NCI-H1436 treated with DMSO at 0.1 percent for 48 hours (cell line): ENCODE results near the gene SPOCK1.
A peak's percentile ranks its signal among the peaks of the same experiment; 100 is the strongest.

Source experiments
- DNase-seq: peaks from one replicate; lab custom pipeline; 2025; lab: John Stamatoyannopoulos, UW

The SPOCK1 gene

DNA sequence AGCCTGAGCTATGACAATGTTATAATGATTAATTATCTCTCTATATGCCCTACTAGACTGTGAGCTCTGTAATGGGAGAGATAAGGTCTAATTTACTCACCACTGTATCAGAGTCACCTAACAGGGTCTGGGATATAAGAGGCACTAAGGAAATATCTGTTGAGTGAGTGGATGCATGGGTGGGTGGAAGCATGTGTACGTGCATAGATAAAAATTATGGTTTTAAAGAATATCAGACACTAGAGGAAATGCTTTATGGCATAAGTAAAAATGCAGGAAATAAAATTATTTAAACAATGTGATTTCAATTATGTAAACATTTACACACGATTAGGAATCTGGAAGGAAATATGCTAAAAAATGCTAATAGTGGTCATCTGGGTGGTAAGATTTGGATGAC lies 137.8 kb downstream of the SPOCK1 start:
- no peak for DNase-seq

DNA sequence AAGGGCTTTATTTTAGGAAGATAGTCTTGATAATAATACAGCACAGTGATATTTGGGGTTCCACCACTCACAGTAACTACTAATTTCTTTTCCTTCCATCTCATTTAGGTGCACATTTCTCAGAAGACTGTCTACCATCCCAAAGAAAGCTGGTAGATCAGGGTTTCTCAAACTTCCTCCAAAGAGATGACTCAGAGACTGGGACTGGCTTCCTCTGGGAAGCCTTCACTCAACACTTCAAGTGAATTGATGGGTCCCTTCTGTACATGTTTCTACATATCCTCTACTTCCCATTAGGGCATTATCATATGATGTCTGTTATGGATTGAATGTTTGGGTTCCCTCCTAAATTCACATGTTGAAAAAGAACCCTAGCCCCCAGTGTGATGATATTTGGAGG lies 138.5 kb downstream of the SPOCK1 start:
- no peak for DNase-seq

DNA sequence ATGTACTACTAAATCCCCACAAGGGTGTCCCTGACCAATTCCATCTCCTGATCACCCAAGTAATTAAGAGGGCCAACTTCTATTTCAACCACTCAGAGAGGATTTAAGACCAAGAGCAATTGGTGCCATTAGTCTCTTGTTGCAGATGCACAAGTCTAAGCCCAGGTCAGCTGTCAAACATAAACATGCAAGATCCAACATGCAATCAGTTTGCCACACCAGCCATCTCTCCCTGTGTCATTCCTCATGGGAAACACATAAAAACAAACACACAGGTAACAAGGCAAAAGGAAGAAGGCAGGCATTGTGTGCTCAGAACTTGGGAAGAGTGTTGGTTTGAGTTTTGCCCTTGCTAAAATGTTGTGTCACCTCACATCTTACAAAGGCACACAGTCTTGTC lies 139.2 kb downstream of the SPOCK1 start:
- no peak for DNase-seq

GRCh38 chr5:137357436-137357835 lies 141.7 kb downstream of the SPOCK1 start:
- DNase-seq: no peak

- DNase-seq: no peak
Observed at GRCh38 chr5:137356127-137356526, 143.0 kb downstream of the SPOCK1 start.

GRCh38 chr5:137355708-137356107 lies 143.4 kb downstream of the SPOCK1 start:
- DNase-seq: no peak

- no peak for DNase-seq
Observed at GRCh38 chr5:137352095-137352494, 147.0 kb downstream of the SPOCK1 start.

GRCh38 chr5:137350791-137351190 lies 148.3 kb downstream of the SPOCK1 start:
- no peak for DNase-seq

GRCh38 chr5:137348759-137349158 lies 150.4 kb downstream of the SPOCK1 start:
- DNase-seq: no peak

DNA sequence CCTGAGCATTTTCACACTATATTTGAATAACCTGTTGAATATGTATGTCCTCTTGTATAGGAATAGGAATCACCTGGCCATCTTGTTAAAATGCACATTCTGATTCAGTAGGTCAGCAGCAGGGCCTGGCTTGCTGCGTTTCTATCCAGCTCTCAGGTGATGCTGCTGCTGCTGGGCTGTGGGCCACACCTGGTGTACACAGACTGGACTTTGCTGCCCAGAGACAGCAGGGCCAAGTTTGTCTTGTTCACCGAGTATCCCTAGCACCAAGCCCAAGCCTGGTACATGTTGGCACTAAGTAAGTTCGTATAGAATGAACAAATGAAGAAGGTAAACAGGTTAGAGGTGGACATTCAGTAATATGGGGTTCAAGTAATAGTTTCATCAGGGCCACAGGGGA lies 151.3 kb downstream of the SPOCK1 start:
- DNase-seq: no peak

GRCh38 chr5:137346281-137346680 lies 152.8 kb downstream of the SPOCK1 start:
- no peak for DNase-seq

DNA sequence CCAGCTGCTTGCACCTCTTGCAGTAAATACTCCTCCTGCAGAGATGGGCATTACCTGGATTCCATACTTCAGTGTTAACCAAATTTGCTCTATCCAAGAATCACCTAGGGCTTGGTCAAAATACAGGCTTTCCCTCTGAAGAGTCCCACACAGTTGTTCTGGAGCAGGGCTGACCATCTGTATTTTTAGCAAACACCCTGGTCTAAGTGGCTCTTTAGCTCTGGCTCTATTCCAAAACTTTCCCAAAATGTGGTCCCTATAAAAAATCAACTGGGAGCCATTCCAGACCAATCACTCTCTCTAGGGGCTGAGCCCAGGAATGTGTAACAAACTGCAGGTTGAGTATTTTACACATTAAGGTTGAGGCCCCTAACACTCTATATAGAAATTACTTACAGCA lies 153.7 kb downstream of the SPOCK1 start:
- no peak for DNase-seq

DNA sequence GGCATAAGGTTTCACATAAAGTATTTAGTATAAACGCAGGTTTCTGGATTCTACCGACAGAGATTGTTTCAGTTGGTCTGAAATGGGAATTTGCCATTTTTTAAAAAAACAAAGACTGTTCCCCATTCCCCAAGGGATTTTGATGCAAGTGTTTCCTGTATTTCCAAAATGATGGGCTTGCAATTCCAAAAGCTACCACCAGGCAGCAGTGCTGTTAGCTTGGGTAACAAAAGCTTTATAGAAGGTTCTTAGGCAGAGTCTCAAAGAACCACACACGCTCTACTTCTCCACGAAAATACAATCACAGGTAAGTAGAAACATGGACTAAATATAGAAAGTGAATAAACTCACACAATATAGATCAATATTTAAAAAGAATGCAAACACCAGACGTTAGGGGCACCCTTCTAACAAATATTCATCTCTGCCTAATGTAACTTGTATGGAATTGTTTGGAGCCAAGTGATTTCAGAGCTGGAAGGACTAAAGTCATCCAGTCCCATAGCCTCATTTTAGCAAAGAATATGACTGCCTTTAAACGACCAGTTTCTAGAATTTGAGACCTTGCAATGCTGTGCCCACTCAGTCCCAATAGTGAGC lies 154.3 kb downstream of the SPOCK1 start:
- DNase-seq: peak; percentile 24

GRCh38 chr5:137344021-137344420 lies 155.1 kb downstream of the SPOCK1 start:
- DNase-seq: no peak

- DNase-seq: no peak
Observed at GRCh38 chr5:137342764-137343163, 156.4 kb downstream of the SPOCK1 start.

DNA sequence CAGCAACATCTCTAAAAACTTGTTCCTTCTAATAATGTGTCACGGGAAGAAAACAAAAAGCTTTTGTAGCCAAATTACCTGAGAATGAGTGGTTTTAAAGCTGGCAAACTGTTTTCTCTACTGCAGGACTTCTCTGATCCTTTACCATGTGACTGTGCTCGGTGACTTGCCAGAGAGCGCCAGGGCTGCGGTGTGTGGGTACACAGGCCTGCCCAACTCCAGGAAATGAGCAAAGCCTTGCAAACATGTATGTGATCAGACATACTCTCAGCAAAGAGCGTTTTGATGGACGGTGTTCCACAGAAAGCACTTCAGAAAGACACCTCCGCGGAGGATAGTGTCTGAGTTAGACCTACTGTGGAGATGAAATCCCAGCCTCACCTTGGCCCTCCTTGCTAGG lies 157.3 kb downstream of the SPOCK1 start:
- no peak for DNase-seq

- DNase-seq: no peak
Observed at GRCh38 chr5:137340881-137341280, 158.2 kb downstream of the SPOCK1 start.

GRCh38 chr5:137336565-137337120 lies 162.5 kb downstream of the SPOCK1 start:
- DNase-seq: no peak

- no peak for DNase-seq
Observed at GRCh38 chr5:137336161-137336560, 163.0 kb downstream of the SPOCK1 start.

DNA sequence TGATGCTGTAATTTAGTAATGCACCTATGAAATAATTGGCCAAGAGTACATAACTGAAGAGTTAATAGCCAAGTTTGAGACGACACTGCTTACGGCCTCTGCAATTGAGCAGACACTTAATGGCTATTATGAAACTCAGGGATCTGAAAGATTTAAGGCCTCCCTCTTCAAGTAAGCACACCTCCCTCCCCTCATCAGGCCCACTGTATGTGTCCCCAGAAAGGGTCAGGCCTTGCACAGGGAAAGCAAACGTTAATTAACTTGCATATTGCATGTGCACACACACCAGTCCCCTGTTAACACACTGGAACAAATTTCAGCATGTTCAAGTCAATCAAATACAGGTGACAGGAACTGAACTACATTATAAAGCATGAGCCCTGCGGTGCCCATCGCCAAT lies 163.6 kb downstream of the SPOCK1 start:
- DNase-seq: no peak

GRCh38 chr5:137333928-137334327 lies 165.2 kb downstream of the SPOCK1 start:
- DNase-seq: no peak

DNA sequence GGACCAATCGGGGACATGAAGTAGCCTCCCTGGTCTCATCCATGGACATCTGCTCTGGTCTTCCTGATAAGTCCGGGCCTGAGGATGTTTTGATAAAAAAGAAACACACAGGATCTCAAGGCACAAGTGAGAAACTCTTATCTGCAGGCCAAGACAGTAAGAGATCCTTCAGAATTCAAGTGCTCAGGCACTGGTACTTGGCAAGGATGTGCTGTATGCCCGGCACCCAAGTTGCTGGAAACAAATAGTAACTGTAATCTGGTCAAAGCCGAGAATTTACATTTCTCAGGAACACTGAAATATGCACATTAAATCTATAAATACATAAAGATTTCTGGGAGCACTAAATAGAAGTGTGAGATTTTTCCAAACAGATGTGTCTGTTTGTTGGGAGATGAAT lies 165.7 kb downstream of the SPOCK1 start:
- no peak for DNase-seq

- no peak for DNase-seq
Observed at GRCh38 chr5:137332296-137332695, 166.8 kb downstream of the SPOCK1 start.

- DNase-seq: no peak
Observed at GRCh38 chr5:137329586-137330296, 169.4 kb downstream of the SPOCK1 start.
